Testis (tissue), 5 donors: ENCODE results near the gene USP50. TPM values are rescaled to one million over a fixed set of nuclear protein-coding genes. Genes with fewer than 3 reads are reported as not detected.

Experiments
- DNase-seq: peaks from one replicate; pipeline ENCODE4 v3.0.0-alpha.2; 2019
- H3K27ac ChIP-seq, 2 donors: fragments of 200-600 bp; sonication (generic); one replicate each; pipeline ENCODE4 v1.5.1; 2019
- H3K27me3 ChIP-seq: fragments of 200-600 bp; sonication (generic); one replicate; pipeline ENCODE4 v1.5.1; 2019
- H3K36me3 ChIP-seq: fragments of 200-600 bp; sonication (generic); one replicate; pipeline ENCODE4 v1.5.1; 2017; ENCODE audit warnings: low read depth; ENCODE audit errors: missing control alignments
- H3K4me1 ChIP-seq: fragments of 200-600 bp; sonication (generic); one replicate; pipeline ENCODE4 v1.5.1; 2019
- H3K4me3 ChIP-seq, 2 donors: fragments of 200-600 bp; sonication (generic); one replicate each; pipeline ENCODE4 v1.5.1; 2017 to 2019
- H3K9me3 ChIP-seq: fragments of 200-600 bp; sonication (generic); one replicate; pipeline ENCODE4 v1.5.1; 2017
- POLR2A ChIP-seq: fragments of 450-650 bp; IDR thresholded peaks from one replicate; pipeline ENCODE4 v1.6.1; 2017; ENCODE audit warnings: antibody characterized with exemption, mild to moderate bottlenecking, moderate library complexity
- whole genome bisulfite sequencing, 2 donors: methylation state at CpG; one replicate each; pipeline ENCODE4 v1.1.5; 2018; 5-methylcytosine and 5-hydroxymethylcytosine counted together
- intact Hi-C: fragments of 100-400 bp; cut with DNase I; formaldehyde crosslinking; loops from one replicate; pipeline ENCODE4 v1.15.1; 2023; ENCODE audit warnings: low total_unique reads
- long read RNA-seq, 2 donors: transcript quantifications; one replicate each; lab custom pipeline, GENCODE V29; 2026
- polyA plus RNA-seq: library from polyadenylated mRNA; stranded (reverse); fragments of 350-450 nt; fragmentation: Illumina TruSeq; extraction: RNeasy Lipid Tissue Mini Kit (QIAGEN cat#74804); gene quantifications from one replicate; pipeline ENCODE4 v1.2.3, GENCODE V29; 2014; ENCODE audit warnings: low read depth, low replicate concordance; ENCODE audit not compliant: insufficient read depth
- total RNA-seq, 2 donors: library from RNA; depleted of rRNA; stranded (reverse); fragments of >200 nt; gene quantifications; one replicate each; pipeline ENCODE4 v1.2.3, GENCODE V29; 2016
- TF ChIP-seq, protein P1 (sequence below), 3 experiments: fragments of 450-650 bp in 2 of 3; fragments of 200-600 bp in 1 of 3; sonication (generic) in 1 of 3; IDR thresholded peaks; one replicate each; pipeline ENCODE4 v1.5.1; 2016 to 2019; ENCODE audit warnings: antibody characterized with exemption in 3 of 3, mild to moderate bottlenecking in 2 of 3, moderate library complexity in 1 of 3

USP50 gene
- total RNA-seq (10 to 100 TPM in 1 of 2 donors, 1 to 10 TPM in 1; 8.7 to 30.4 TPM), polyA plus RNA-seq (18.8 TPM)
- long read RNA-seq, donor 1, result 0 reads
- long read RNA-seq, donor 2, result 0 reads

DNA sequence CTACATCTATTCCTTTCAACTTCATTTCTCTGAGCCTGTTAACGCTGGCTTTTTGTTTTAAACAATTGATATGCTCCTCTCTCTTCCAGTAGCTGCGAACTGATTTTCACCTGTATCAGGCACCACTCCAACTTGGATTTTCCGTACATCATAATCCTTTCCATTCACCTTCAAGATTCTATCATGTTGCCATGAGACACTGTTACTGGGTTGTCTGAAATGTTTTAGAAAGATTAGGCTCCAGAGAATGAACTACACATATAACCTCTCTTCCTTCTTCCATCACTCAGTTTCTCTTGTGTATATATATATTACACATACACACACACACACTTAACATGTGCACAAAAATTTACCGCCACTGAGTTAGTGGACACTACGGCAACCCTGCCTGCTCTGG lies at the start of gene USP50:
Gene USP50, minus strand, starts transcription at position 101 of the 400 bp plus-strand sequence. CDS start 141 bp downstream, outside the sequence.
- no peak within 1 kb of the TSS for H3K27ac ChIP-seq
- DNase-seq, result no peak
- no peak within 1 kb of the TSS for H3K4me3 ChIP-seq
- no peaks in the 10 kb centered on the region for H3K36me3 ChIP-seq
- intact Hi-C loops, result no loop called here
- no peaks in the 10 kb centered on the region for H3K4me1 ChIP-seq
- WGBS, 2 donors, result 67 to 77% methylated on average over 5 of the region's 5 CpGs
- no peaks in the 10 kb centered on the region for H3K27me3 ChIP-seq
- TF ChIP-seq, protein P1, sequence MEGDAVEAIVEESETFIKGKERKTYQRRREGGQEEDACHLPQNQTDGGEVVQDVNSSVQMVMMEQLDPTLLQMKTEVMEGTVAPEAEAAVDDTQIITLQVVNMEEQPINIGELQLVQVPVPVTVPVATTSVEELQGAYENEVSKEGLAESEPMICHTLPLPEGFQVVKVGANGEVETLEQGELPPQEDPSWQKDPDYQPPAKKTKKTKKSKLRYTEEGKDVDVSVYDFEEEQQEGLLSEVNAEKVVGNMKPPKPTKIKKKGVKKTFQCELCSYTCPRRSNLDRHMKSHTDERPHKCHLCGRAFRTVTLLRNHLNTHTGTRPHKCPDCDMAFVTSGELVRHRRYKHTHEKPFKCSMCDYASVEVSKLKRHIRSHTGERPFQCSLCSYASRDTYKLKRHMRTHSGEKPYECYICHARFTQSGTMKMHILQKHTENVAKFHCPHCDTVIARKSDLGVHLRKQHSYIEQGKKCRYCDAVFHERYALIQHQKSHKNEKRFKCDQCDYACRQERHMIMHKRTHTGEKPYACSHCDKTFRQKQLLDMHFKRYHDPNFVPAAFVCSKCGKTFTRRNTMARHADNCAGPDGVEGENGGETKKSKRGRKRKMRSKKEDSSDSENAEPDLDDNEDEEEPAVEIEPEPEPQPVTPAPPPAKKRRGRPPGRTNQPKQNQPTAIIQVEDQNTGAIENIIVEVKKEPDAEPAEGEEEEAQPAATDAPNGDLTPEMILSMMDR (IDR thresholded peaks at IDR 0.05), result no peak
- TF ChIP-seq POLR2A, result no peak
- no peaks in the 10 kb centered on the region for H3K9me3 ChIP-seq

DNA sequence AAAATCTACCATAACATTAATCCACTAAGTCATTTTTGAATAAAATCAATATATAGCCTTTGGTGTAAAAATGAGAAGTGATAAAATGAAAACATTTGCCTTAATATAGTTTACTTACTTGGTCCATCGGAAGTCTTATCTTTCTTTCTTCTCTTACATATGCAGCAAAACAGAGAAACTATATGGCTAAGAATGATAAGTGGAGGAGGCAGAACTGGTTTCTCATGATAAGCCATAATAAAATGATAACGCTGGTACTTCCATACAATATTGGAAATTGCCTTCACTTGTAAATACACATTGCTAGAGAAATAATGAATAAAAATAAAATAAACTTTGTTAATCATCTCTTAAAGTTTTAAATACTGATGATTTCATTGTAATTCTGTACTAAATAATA lies 47.8 kb upstream of the USP50 start:
- no peaks in the 10 kb centered on the region for H3K36me3 ChIP-seq
- intact Hi-C loops, result no loop called here
- 91 to 93% methylated on average over 2 of the region's 2 CpGs for WGBS, 2 donors
- no peak overlapping the region for H3K4me3 ChIP-seq
- no peak for TF ChIP-seq POLR2A
- TF ChIP-seq, protein P1 (IDR thresholded peaks at IDR 0.05), result no peak
- no peaks in the 10 kb centered on the region for H3K9me3 ChIP-seq
- H3K27ac ChIP-seq, result no peak overlapping the region
- no peaks in the 10 kb centered on the region for H3K4me1 ChIP-seq
- no peaks in the 10 kb centered on the region for H3K27me3 ChIP-seq
- no peak for DNase-seq

DNA sequence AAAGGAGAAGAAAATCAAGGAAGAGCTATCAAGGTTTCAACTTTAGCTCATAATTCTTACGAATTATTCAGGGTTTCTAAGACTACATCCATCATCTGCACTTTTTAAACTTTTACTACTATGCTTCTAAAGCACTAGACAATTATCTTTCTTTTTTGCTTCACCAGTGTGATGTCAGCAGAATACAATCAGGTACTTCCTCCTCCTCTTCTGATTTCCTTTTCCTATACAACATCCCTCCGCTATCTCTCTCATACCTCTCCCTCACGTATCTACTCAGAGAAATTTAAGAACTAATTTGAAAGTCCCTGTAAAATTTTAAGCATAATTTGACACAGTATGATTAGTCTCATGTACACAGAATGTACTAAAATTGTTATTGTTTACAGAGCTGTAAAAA lies 47.3 kb upstream of the USP50 start:
- Histone ChIP-seq H3K9me3 (no peaks in the 10 kb centered on the region), H3K36me3 (no peaks in the 10 kb centered on the region), H3K4me1 (no peaks in the 10 kb centered on the region), H3K27me3 (no peaks in the 10 kb centered on the region), H3K27ac (no peak overlapping the region), H3K4me3 (no peak overlapping the region)
- no peak for TF ChIP-seq POLR2A
- TF ChIP-seq, protein P1 (IDR thresholded peaks at IDR 0.05), result no peak
- intact Hi-C loops, result no loop called here
- DNase-seq, result no peak
- whole genome bisulfite sequencing, 2 donors, result 63 to 92% methylated on average over 3 of the region's 3 CpGs

DNA sequence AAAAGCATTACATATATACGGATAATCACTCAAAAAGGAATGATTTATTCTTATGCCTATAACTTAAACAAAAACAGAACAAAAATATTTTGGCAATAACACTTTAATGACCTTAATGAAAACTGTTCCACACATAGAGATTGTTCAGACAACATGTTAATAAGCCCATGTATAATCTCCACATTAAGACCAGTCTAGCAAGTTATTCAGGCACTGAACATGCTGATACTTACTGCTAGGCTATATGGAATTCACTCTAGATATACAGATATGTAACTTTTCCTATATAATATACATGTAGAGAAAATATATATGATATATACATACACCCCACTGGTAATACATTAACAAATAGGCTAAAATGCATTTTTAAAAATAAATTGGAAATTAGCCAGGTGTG lies 43.8 kb upstream of the USP50 start:
- intact Hi-C loops, result no loop called here
- H3K4me1 ChIP-seq, result no peaks in the 10 kb centered on the region
- H3K27me3 ChIP-seq, result no peaks in the 10 kb centered on the region
- no peaks in the 10 kb centered on the region for H3K36me3 ChIP-seq
- DNase-seq, result no peak
- no peak overlapping the region for H3K4me3 ChIP-seq
- TF ChIP-seq, protein P1 (IDR thresholded peaks at IDR 0.05), result no peak
- TF ChIP-seq POLR2A, result no peak
- H3K9me3 ChIP-seq, result no peaks in the 10 kb centered on the region
- 96 to 100% methylated on average over 1 of the region's 1 CpG for WGBS, 2 donors
- no peak overlapping the region for H3K27ac ChIP-seq

DNA sequence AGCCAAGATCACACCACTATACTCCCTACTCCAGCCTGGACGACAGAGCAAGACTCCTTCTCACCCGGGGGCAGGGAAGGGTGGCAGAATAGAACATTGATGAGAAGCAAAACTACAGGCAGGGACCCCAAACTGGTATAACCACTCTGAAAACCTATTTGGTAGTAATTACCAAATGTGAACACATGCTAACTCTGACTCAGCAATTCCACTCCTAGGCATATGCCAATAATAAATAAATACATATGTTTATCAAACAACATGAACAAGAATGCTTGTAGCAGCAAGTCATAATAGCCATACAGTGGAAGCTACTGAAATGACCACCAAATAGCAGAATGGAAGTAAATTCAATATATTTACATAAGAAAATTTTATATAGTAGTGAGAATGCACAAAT lies 31.0 kb upstream of the USP50 start:
- Histone ChIP-seq H3K4me3 (no peak overlapping the region), H3K27ac (no peak overlapping the region), H3K36me3 (no peaks in the 10 kb centered on the region), H3K9me3 (no peaks in the 10 kb centered on the region), H3K27me3 (no peaks in the 10 kb centered on the region), H3K4me1 (no peaks in the 10 kb centered on the region)
- TF ChIP-seq, protein P1 (IDR thresholded peaks at IDR 0.05), result no peak
- no peak for TF ChIP-seq POLR2A
- intact Hi-C loops, result no loop called here
- DNase-seq, result no peak
- 70 to 73% methylated on average over 2 of the region's 2 CpGs for WGBS, 2 donors
